Upper lobe of left lung (tissue), 4 donors: ENCODE results near the gene BRS3.

Source experiments
- EP300 ChIP-seq, 4 donors: sonication (generic); formaldehyde crosslinking; IDR thresholded peaks; one replicate each; pipeline ENCODE4 v1.5.1; 2017; ENCODE audit warnings: antibody characterized with exemption in 4 of 4, control low read depth in 2 of 4
- POLR2A ChIP-seq, 4 donors: fragments of 450-650 bp; IDR thresholded peaks; one replicate each; pipeline ENCODE4 v1.5.1; 2016 to 2017; ENCODE audit warnings: antibody characterized with exemption in 4 of 4, mild to moderate bottlenecking in 2 of 4
- POLR2AphosphoS5 ChIP-seq, 2 donors: sonication (generic); formaldehyde crosslinking; IDR thresholded peaks; one replicate each; pipeline ENCODE4 v1.5.1; 2017; ENCODE audit warnings: antibody characterized with exemption in 2 of 2
- TF ChIP-seq, protein P1 (sequence below), 6 experiments: fragments of 450-650 bp in 4 of 6; fragments of 200-600 bp in 2 of 6; sonication (generic) in 2 of 6; IDR thresholded peaks; one replicate each; pipeline ENCODE4 v1.5.1; 2016 to 2019; ENCODE audit warnings: antibody characterized with exemption in 6 of 6

DNA sequence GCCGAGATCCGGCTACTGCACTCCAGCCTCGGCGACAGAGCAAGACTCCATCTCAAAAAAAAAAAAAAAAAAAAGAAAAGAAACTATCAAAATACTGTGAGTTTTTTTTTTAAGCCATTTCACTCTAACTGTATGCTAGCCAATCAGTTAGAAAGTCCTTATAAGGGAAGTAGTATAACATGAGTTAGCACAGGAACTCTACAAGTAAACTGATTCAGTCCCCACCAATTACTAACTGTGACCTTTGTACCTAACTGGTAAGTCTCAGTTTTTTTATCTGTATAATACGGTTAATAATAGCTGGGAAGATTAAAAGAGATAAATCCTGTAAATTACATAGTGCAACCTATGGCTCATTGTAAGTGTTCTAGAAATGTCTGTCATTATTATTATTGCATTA, 35.1 kb upstream of the BRS3 start:
- TF ChIP-seq, protein P1, sequence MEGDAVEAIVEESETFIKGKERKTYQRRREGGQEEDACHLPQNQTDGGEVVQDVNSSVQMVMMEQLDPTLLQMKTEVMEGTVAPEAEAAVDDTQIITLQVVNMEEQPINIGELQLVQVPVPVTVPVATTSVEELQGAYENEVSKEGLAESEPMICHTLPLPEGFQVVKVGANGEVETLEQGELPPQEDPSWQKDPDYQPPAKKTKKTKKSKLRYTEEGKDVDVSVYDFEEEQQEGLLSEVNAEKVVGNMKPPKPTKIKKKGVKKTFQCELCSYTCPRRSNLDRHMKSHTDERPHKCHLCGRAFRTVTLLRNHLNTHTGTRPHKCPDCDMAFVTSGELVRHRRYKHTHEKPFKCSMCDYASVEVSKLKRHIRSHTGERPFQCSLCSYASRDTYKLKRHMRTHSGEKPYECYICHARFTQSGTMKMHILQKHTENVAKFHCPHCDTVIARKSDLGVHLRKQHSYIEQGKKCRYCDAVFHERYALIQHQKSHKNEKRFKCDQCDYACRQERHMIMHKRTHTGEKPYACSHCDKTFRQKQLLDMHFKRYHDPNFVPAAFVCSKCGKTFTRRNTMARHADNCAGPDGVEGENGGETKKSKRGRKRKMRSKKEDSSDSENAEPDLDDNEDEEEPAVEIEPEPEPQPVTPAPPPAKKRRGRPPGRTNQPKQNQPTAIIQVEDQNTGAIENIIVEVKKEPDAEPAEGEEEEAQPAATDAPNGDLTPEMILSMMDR (IDR thresholded peaks at IDR 0.05), result no peak
- TF ChIP-seq POLR2A (IDR thresholded peaks at IDR 0.05) (no peak), POLR2AphosphoS5 (IDR thresholded peaks at IDR 0.05) (no peak), EP300 (IDR thresholded peaks at IDR 0.05) (no peak)
